GM12872 (cell line): Measurements from ENCODE around the gene N4BP2L1.

ENCODE experiments used
- CTCF ChIP-seq: IDR thresholded peaks from 3 replicates; pipeline ENCODE4 v1.5.1; 2011; ENCODE audit warnings: low read depth, mild to moderate bottlenecking, low read length, moderate library complexity; ENCODE audit not compliant: insufficient read depth

Gene N4BP2L1

DNA sequence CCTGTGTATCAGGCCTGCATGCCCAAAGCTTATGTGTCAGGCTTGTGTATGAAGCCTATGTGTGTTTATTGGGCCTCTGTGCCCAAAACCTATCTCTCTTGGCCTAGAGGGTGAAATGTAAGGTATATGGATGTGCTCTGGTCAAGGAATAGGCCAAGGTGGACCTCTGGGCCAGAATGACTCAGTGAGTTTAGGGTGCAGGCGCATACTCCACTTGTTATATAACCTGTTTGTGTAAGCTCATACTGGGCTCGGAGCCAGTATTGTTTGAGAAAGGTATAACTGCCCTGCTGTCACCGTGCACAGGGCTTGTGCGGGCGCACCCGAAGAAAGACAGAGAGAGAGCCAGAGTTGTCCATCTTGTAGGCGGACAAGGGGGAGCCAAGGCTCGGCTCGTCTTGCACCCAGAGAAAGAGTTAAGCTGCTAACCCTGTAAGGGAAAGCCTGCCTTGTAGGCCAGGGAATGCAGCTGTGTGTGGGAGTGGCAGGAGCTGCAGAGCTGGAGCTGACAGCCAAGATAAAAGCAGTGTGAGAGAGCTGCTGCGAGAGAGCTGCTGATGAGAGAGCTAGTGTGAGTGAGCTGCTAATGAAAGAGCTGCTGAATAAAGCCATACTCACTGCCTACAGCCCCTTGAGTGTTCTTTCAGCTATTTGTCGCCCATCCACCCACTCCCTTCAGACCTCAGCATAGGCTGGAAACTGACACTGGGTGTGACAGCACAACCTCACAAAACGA lies 43.4 kb upstream of the N4BP2L1 start:
- TF ChIP-seq CTCF, result no peak

- TF ChIP-seq CTCF, result no peak
These were observed 40.7 kb upstream of the N4BP2L1 start for GRCh38 chr13:32468502-32469142.

- no peak for TF ChIP-seq CTCF
These were observed 28.7 kb upstream of the N4BP2L1 start for GRCh38 chr13:32456591-32456990.

GRCh38 chr13:32455594-32455903 lies 27.6 kb upstream of the N4BP2L1 start:
- TF ChIP-seq CTCF, result no peak

DNA sequence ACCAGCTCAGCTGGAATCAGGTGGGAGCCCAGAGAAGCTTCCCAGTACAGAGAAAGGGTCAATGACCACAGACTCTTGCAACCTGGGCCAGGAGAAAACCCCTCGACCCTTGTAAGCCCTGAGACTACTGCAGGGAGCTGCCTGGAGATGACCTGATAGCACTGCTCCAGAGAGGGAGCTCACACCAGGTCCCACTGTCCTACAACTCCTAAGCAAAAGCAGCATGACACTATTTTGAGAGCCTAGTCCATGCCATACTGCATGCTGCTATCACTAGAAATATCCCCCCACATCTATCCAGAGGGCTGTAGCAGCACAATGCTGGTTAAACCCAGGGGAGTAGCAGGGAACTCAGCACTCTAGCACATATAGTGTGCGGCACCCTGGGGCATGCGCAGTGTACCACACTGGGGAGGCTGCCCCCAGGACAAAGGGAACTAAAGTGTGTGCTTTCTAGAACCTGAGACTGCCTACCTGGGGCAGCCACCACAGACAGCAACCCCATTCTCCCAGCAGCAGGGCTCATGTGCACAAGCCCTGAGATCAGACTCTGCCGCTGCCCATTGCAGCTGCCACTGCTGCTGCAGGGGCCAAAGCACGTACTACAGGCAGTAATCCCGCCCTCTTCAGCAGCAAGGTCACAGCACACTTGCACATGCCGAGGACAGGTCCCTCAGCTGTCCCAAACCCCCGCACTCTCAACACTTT lies 27.1 kb upstream of the N4BP2L1 start:
- TF ChIP-seq CTCF, result no peak

DNA sequence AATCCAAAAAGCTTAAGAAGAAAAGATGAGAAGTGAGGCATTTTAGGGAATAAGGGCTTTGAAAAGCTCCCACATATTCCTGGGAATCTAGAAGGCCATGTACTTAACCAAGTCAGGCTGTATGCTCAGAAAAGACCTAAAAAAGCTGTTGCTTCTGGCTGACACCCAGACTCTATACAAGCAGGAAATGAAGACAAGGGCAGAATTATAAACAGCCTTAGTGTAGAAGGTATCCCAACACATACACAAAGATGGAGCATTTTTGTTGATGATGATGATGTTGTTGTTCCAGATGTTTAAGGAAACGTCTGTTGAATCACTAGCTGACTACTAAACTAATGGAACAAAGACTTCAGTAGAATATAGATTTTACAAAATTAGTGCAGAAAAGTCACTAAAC lies 26.1 kb upstream of the N4BP2L1 start:
- no peak for TF ChIP-seq CTCF

DNA sequence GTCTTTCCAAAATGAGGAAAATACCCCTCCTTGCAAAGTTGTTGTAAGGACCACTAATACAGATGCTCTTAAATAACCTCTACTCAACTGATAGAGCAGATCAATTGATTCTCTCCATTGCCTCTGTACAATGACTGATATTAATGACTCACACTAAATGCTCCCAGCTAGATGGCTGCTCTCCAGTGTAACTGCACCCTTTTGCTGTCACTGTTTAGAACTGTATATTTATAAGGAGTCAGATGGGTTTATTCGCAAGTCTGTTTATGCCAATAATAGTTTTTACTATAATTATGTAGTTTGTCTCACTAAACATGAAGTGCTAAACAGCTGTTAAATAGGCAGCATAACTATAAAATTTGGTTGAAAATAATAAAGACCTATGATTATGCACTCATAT lies 21.0 kb upstream of the N4BP2L1 start:
- no peak for TF ChIP-seq CTCF
